ENCODE results near the gene PCYOX1L.

The PCYOX1L gene

DNA sequence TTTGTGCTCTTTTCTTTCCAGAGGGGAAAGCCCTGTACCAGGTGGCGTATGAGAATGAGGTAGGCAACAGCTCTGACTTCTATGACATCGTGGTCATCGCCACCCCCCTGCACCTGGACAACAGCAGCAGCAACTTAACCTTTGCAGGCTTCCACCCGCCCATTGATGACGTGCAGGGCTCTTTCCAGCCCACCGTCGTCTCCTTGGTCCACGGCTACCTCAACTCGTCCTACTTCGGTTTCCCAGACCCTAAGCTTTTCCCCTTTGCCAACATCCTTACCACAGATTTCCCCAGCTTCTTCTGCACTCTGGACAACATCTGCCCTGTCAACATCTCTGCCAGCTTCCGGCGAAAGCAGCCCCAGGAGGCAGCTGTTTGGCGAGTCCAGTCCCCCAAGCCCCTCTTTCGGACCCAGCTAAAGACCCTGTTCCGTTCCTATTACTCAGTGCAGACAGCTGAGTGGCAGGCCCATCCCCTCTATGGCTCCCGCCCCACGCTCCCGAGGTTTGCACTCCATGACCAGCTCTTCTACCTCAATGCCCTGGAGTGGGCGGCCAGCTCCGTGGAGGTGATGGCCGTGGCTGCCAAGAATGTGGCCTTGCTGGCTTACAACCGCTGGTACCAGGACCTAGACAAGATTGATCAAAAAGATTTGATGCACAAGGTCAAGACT lies 10.3 kb downstream of the PCYOX1L start:
- no peak for DNase-seq

DNA sequence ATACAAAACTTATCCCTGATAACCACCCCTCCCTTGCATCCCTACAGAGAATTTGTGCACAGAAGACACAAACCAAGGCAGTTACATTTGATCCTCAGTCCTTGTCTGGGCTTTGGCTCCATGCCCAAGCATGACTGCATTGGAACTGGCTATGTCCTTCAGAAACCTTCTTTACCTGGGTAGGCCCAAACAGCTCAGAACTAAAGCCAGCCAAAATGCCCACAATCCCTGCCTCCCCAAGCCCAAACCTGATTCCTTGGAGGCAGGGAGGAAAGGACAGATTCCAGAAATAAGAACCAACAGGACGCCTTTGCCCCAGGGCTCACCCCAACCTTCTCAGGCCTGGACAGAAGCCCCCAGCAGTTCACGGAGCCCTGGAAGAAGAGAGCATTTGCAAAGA lies 13.0 kb downstream of the PCYOX1L start:
- no peak for DNase-seq

DNA sequence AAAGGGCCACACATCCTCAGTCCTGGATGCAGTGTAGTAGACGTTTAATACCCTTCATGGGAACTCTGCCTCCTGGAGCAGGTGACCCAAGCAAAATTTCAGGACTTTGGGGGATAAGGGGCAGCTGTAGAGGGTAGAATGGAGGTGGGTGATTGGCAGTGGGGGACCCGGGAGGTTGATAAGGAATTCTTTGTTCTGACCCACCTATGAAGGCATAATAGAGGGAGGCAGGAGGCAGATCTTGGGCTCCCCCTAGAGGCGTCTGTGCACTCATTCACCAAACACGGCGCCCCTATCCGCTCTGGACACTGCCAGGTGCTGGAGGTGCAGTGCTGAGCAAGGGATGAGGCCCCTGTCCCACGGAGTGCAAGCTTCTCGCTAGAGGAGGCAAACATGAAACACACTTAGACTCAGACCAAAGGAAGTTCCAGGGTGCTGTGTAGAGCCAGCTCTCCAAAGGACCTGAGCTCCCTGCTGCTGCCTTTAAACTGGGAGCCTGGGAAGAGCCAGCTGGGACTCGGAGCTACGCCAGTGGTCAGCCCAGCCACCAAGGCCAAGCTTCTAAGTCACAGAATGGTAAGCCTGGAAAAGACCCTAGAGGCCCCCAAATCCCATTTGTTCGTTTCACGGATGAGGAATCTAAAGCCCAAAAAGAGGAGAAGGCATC lies 13.6 kb downstream of the PCYOX1L start:
- peak; percentile 85 for DNase-seq

DNA sequence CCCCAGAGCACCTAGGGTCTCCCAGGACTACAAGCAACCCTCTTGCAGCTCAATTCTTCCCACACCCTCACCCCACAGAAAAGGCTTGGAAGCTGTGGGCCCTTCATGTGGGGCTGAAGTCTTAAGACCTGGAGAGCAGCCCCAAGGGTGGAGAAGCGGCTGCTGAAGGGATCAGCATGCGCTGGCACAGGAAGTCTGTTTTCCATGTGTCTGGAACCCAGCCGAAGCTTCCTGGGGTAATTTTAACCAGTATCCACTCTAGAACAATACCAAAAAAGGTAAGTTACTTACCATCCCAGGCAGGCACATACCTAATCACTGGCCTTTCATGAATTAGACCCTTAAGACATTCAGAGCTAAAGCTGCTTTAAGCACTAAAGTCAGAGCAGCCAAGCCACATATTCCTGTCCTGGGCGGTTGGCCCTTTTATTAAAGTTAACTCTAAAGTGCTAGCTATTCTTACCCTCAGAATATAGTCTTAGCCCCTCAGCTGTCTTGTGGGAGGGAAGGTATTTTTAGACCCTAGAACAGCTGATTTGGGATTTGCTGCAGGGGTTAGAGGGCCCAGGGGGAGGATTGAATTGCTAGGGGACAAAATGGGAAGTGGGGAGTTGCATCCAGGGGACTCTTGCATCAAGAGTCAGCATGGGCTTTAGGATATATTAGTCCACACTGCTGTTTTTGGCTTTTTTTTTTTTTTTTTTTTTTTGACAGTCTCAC lies 14.4 kb downstream of the PCYOX1L start:
- DNase-seq, result no peak

DNA sequence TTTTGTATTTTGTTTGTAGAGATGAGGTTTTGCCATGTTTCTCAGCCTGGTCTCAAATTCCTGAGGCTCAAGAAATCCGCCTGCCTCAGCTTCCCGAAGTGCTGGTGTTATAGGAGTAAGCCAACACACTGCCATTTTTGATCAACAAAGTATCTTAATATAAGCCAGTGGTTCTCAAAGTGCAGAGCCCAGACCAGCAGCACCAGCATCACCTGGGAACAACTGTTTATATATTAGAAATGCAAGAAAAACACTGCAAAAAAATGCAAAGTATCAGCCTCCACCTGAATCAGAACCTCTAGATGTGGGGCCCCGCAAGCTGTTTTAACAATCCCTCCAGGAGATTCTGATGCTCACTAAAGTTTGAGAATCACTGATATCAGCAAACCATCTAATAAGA lies 15.1 kb downstream of the PCYOX1L start:
- no peak for DNase-seq

DNA sequence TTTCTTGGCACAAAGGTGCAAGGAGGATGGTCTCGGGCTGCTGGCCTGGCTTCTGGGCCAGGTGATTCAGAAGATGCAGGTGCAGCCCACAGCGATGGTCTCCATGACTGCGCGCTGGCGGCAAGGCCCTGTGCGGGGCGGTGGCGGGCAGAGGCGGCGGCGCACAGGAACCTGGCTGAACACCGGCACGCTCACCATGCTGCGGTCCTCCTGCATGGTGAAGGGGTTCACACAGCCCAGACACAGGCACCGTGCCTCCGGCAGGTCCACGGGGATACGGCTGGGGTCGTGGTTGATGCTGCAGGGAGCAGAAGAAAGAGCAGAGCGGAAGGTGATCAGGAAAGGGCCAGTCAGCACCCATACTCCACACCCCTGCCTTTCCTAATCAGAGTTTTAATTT lies 16.5 kb downstream of the PCYOX1L start:
- DNase-seq, result no peak

DNA sequence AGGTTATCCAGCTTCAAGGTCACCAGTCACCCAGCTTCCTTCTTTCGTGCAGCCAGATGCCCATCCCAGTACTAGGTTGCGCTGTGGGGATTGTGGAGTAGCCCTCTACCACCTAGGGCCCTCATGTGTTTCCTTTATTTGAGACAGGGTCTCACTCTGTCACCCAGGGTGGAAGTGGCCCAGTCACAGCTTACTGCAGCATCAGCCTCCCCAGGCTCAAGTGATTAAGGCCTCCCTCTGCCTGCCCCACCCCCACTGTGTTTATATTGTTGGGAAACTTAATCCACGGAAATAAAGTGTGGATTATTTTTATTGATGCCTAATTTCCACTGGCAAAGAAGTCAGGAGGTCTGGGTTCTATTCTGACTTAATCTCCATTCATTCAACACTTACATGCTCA lies 17.0 kb downstream of the PCYOX1L start:
- DNase-seq, result no peak

DNA sequence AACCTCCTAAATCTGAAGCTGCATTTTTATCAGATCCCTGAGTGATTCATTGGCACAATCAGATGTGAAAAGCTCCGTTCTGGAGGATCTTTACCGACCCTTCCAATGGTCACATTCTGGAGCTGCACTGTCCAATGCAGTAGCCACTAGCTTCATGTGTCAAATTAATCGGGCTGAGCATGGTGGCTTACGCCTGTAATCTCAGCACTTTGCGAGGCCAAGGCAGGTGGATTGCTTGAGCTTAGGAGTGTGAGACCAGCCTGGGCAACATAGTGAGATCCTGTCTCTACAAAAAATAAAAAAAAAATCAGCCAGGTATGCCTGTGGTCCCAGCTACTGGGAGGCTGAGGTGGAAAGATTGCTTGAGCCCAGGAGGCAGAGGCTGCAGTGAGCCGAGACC lies 17.6 kb downstream of the PCYOX1L start:
- no peak for DNase-seq

DNA sequence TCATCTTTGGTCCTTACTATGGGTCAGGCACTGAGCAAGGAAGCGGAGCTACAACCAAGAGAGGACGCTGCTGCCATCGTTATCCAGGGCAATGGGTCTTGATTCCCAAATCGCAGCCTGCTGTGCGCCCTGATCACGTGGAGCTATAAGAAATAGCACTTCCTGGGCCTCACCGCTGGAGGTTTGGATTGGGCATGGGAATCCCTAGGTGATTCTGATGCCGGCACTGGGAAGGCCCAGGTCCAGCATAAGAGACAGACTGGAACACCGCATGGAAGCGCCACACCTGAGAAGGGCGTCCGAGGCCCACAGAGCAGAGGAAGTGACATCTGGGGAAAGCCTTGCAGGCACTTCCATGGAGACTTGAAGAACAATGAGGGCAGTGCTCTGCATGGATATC lies 18.3 kb downstream of the PCYOX1L start:
- no peak for DNase-seq

DNA sequence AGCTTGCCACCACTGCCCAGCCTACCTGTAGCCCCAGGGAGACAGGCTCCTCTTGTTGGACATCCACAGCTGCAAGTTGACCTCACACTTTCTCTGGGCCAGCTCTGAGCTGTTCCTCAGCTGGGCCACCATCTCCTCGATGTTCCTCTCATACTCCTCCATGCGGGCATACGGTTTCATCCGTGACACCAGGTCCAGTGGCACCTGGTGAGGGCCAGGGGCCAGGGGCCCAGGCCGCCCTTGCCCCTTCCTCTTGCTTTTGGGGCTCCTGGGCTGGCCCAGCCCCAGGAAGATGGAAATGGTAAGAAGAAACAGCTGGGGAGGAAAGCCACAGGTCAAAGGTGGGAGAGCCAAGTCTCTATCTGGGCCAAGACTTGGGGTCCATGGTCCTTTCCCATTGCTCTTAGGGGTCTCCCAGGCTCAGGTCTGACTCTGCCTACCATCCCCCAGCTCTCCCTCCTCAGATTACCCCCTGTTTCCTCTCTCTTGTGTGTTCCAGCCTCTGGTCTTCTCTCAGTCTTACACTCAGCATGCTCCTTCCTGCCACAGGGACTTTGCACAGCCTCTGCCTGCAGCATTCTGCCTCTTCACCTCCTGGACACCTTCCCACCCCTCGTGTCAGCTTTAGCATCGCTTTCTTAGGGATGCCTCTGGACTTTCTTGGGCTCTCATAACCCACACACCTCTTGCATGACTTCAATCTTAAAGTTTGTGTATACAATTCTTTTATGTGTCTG lies 19.0 kb downstream of the PCYOX1L start:
- DNase-seq, result no peak

DNA sequence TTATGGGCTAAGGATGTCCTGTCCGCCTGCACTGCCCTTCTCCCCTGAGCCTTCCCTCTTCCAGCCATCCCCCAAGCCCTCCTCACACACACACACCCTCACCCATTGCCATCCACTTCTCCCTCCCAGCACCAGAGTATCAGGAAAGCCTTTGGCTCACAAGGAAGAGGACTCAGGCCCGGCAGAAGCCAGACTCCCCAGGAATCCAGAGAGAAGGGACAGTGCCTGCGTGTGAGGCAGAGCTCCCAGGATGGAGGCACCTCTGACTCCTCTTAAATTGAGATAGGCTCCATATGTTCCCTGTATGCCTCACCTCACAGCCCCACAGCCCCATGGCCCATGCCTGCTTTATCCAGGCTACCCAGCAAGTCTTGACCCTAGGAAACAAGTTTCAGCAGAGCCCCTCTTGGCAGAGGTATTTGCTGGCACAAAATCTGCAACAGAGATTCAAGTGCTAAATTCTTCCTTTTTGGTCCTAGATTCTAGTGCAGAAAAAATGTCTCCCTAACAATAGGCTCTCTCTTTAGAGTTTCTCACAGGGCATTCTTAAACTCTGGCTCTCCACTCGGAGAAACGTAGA lies 20.5 kb downstream of the PCYOX1L start:
- DNase-seq, result no peak

DNA sequence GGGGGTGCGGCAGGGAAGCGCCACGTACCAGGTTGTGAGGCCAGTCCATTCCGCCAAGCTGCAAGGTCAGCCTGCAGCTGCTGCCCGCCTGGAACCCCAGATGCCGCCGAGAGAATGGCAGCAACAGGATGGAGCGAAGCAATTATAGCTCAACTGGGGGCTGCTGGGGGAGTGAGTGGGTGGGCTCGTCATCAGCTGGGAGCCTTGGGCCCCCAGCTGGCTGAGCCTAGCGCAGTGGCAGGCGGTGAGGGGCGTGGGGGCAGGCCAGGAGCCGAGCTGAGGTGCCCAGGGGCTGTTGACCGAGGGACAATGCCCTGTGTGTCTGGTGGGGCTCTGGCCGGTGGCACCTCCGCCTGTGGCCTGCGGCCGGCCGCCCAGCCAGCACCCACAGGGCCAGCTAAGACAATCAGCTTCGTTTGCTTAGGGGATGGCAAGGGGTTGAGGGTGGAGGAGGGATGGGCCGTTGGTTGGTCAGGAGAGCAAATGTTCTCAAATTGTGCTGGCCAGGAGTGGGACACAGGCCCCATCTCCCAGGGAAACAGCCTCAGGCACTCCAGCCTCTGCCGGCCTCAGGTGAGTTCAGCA lies 21.4 kb downstream of the PCYOX1L start, which contains the start of gene IL17B:
TSS of gene IL17B (minus strand) at position 116 of the 585 bp plus-strand sequence. CDS start at position 49, 67 bp downstream.
- DNase-seq, result no peak

DNA sequence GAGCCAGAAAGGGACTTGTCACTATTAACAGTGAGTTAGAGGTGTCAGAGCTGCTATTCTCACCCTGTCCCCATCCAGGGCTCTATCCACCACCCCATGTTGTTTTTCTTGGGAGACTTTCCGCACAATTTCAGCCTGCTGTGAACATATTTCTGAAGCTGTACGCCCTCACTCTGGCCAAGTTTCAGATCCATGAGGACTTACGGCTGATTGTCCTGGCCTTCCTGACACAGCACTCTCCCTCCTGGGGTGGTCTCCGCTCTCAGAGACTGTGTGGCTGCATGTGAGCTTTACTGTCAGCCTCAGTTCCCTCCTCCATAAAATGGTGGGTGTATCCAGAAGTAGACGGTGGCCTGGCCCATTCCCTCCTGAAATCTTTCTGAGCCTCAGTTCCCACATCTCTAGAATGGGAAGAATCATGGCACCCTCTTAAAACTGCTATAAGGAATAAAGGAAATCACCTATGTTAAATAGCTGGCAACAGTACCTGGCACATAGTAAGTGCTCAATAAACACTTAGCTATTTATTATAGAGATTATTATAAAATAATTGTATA lies 22.1 kb downstream of the PCYOX1L start:
- no peak for DNase-seq

DNA sequence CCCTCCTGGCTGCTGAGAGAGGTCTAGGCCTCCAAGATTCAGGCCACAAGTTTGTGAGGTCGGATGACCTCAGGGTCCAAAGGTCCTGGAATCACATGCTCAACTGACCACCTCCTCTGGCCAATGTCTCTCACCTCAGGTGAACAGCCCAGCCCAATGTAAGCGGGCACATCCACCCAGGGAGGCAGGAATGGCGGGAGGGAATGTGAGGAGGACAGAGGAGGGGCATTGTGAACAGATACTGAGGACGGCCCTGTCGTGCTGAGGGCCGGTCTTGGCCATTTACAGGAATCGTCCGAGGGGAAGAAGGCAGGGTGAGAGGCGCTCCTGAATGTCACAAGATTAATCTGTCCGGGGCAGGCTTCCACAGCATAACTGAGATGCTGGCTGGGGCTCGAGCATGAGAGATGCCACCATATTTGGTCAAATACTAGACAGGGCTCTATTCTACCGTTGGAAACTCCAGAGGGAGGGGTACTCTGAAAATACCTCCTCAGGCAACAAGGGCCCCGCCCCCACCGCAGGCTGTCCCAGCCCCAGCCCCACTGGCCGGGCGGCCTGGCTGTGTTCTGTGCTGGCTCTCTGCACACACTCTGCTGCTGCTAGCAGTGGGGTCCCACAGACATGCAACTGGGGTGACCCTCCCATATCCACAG lies 22.7 kb downstream of the PCYOX1L start:
- peak; percentile 27 for DNase-seq

DNA sequence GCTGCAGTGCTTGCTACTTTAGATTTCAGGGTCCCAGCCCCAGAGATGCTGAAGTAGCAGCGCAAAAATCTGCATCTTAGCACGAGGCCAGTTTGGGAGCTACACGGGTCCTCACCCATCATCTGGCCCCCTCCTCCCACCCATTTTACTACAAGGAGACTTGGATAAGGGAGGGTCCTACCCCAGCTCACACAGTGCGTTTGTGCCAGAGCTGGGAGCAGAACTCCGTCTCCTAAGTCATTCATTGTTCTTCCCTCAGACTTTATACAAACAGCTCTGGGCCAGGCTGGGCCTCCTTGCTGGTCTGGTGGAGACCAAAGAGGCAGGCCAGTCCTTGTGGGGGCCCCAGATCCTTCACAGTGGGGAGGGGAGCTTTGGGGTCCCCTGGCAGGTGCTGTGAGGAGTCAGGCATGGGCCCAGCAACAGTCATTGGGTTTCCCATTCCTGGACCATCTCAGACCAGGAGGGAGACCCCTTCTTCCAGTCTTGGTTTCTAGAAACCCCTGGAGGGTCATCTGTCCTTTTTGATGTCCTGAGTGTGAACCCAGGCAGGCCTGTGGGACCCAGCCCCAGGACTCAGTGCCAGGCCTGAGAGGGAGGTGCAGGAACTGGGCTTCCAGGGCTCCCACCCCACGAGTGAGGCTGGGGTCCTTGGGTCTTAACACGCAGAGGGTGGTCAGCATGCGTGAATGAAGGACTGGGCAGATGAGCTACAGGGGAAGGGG lies 23.6 kb downstream of the PCYOX1L start:
- no peak for DNase-seq

DNA sequence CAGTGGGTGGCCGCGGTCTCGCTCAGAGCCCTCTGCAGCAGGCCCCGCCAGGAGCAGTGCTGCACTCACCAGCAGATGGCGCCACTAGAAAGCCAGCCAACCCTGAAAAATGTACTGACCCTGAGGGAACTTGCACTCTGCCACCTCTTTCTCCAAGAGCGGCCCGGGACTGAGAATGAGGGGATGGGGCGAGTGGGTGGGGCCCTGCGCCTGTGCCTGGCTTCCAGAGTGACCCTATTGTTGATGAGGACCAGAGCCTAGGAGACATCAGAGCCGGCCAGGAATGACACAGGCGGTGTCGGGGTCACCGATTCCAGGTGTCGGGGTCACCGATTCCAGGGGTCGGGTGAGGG lies 24.1 kb downstream of the PCYOX1L start:
- DNase-seq, result peak; percentile 78

DNA sequence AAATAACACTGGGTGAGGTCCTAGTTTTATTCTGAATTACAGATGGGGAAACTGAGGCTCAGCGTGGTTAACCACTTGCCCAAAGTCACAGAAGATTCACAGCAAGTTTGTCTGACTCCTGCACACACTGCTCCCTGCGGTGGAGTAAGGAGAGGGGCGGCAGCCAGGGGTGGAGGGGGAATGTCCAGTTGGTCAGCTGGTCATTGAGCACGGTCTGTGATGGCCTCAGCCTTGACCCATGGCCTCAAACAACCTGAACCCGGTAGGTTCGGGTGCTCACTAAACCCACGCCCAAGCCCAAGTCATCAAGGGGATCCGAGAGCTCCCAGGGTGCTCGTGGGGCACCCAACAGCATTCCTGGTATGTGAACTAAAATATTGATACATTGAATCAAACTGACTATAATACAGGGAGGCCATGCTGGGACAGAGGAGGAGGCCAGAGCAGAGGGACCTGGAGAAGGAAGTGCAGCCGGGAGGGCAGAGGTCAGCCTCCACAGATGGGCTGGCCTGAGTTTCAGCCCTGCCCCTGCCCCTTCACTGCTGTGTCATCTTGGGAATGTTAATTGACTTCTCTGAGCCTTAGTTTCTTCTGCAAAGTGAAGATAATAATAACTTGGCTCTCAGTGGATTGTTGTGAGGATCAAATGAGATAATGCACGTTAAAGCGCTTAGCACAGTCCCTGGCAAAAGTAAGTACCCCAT lies 24.8 kb downstream of the PCYOX1L start:
- no peak for DNase-seq

DNA sequence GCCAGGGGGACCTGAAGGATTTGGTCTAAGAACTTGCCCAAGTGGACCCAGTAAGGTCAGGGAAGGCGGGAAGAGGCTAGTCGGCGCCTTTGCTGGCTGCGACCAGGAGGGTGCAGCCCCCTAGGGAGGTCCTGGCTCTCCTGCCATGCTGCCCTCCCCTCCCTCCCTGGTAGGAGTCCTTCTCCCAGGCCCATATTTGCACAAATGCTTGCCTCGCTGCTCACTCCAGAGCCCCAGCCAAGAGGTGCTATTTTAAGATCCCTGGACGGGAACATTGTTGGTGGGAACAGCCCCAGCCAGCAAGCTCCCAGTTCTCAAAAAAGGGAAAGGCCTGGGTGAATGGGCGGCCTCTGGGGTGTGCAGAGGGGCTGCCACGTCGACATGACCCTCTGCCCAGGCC lies 25.6 kb downstream of the PCYOX1L start:
- DNase-seq, result no peak

DNA sequence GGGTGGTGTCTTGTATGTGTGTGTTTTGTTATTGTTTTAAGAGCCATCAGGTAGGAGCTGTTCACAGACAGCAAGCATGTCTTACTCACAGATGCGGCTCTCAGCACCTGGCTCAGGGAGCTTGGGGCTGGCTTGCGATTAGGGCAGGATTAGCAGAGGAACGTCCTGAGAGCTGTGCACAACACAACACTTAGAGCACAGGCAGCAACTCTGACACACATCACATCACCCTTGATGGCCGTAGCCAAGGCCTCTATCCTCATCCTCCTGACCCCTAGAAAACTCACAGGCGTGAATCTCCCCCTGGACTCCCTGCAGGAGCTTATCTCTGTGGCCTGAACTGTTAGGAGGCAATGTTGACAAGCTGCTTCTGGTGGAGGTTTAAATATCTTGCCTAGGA lies 28.3 kb downstream of the PCYOX1L start:
- DNase-seq, result no peak

DNA sequence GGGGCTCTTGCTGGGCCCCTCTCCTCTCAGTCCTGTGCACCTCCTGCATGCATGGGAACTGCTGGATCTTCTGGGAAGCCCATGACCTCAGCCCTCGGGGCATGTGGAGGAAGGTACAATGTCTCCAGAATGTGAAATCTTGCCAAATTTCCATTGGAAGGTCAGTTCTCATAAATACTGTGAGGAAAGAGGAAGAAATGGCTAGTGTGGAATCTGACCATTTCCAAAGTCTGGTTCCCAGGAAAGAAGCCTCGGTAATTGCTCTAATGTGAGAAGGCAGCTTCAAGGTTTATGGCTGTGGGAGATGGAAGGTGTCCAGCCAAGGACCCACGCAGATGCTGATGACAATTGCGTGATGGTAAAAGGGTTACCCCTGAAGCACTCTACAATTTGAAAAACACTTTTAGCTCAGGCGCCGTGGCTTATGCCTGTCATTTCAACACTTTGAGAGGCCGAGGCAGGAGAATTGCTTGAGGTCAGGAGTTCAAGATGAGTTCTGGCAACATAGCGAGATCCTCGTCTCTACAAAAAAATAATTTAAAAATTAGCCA lies 29.3 kb downstream of the PCYOX1L start:
- no peak for DNase-seq
